Left lung (tissue), 10 donors: ENCODE data around the gene SLCO4A1. TPM values are rescaled to one million over a fixed set of nuclear protein-coding genes. Genes with fewer than 3 reads are reported as not detected.
A peak's percentile ranks its signal among the peaks of the same experiment; 100 is the strongest.

Experiments used
- ATAC-seq: fragments of 200-7000 bp; cut with Tn5 transposase; one replicate; pipeline ENCODE4 v1.9.1; 2020; ENCODE audit warnings: moderate library complexity
- DNase-seq, 4 donors: peaks; one replicate each; pipeline ENCODE4 v3.0.0-alpha.2; 2013 to 2020
- H3K27ac ChIP-seq, 2 donors: fragments of 200-600 bp; sonication (generic) in 1 of 2; one replicate each; pipeline versions ENCODE4 v1.5.0 to v1.8.0; 2020 to 2021
- H3K27me3 ChIP-seq, 2 donors: fragments of 200-600 bp; sonication (generic) in 1 of 2; one replicate each; pipeline versions ENCODE4 v1.5.0 to v1.8.0; 2020 to 2021
- H3K36me3 ChIP-seq, 2 donors: fragments of 200-600 bp; sonication (generic) in 1 of 2; one replicate each; pipeline versions ENCODE4 v1.5.0 to v1.8.0; 2020 to 2021
- H3K4me1 ChIP-seq, 2 donors: fragments of 200-600 bp; one replicate each; pipeline ENCODE4 v1.8.0; 2021
- H3K4me3 ChIP-seq, 2 donors: fragments of 200-600 bp; sonication (generic) in 1 of 2; one replicate each; pipeline versions ENCODE4 v1.5.0 to v1.8.0; 2020 to 2021; ENCODE audit warnings: mild to moderate bottlenecking in 1 of 2
- H3K9me3 ChIP-seq, 2 donors: fragments of 200-600 bp; sonication (generic) in 1 of 2; one replicate each; pipeline versions ENCODE4 v1.5.0 to v1.8.0; 2020 to 2021
- CTCF ChIP-seq, 2 donors: fragments of 200-600 bp; sonication (generic) in 1 of 2; IDR thresholded peaks; one replicate each; pipeline versions ENCODE4 v1.5.0 to v1.8.0; 2021; ENCODE audit warnings: antibody characterized with exemption in 2 of 2
- intact Hi-C, 2 donors: fragments of 100-400 bp; cut with DNase I; formaldehyde crosslinking; loops; one replicate each; pipeline versions ENCODE4 v1.11.2 to v1.14.2; 2022
- polyA plus RNA-seq, 6 donors: library from polyadenylated mRNA; unstranded; fragments of 120-200 nt; gene quantifications; one replicate each; pipeline ENCODE4 v1.2.1, GENCODE V29; 2013; ENCODE audit not compliant: insufficient read length in 6 of 6
- total RNA-seq, 2 donors: library from RNA; stranded (reverse); fragmentation: NEBNext Ultra II Directional; extraction: Animal tissue kit (Norgen Biotek cat#: 25700); gene quantifications; one replicate each; pipeline ENCODE4 v1.2.1, GENCODE V29; 2021
- donor health status: DM: no; HTN: yes; CAD: no.
- donor health status: DM: no; HTN: no; CAD: no.

The SLCO4A1 gene
- total and polyA plus RNA-seq, 8 donors = 0.20 to 47.2 (median 0.60) TPM

GRCh38 chr20:62655282-62656196, 13.2 kb downstream of the SLCO4A1 start:
- DNase-seq (no peak), ATAC-seq (no peak)
- H3K9me3 ChIP-seq = no peaks in the 10 kb centered on the region
- H3K27ac ChIP-seq = no peak overlapping the region
- no peaks in the 10 kb centered on the region for H3K27me3 ChIP-seq
- H3K4me3 ChIP-seq = no peak overlapping the region
- TF ChIP-seq CTCF (IDR thresholded peaks at IDR 0.05) = no peak
- H3K36me3 ChIP-seq = peaks cover 0 to 67% of the 10 kb centered on the region in 2 donors
- peaks cover 17 to 49% of the 10 kb centered on the region in 2 donors for H3K4me1 ChIP-seq
- intact Hi-C loops = no loop called here

GRCh38 chr20:62656197-62656918, 14.1 kb downstream of the SLCO4A1 start:
- Histone ChIP-seq H3K4me3 (no peak overlapping the region), H3K9me3 (no peaks in the 10 kb centered on the region), H3K36me3 (peaks cover 0 to 71% of the 10 kb centered on the region in 2 donors), H3K27ac (no peak overlapping the region), H3K27me3 (peaks cover 0 to 4% of the 10 kb centered on the region in 2 donors), H3K4me1 (peaks cover 13 to 41% of the 10 kb centered on the region in 2 donors)
- TF ChIP-seq CTCF (IDR thresholded peaks at IDR 0.05) = no peak
- intact Hi-C loops = no loop called here
- DNase-seq (no peak), ATAC-seq (no peak)

GRCh38 chr20:62656919-62657588, 14.8 kb downstream of the SLCO4A1 start:
- H3K27me3 ChIP-seq = peaks cover 0 to 4% of the 10 kb centered on the region in 2 donors
- H3K27ac ChIP-seq = no peak overlapping the region
- peak in 1 of 4 donors; percentile 79 for DNase-seq
- intact Hi-C loops = no loop called here
- no peaks in the 10 kb centered on the region for H3K9me3 ChIP-seq
- H3K4me1 ChIP-seq = peaks cover 8 to 40% of the 10 kb centered on the region in 2 donors
- no peak for ATAC-seq
- no peak for TF ChIP-seq CTCF (IDR thresholded peaks at IDR 0.05)
- H3K36me3 ChIP-seq = peaks cover 0 to 76% of the 10 kb centered on the region in 2 donors
- no peak overlapping the region for H3K4me3 ChIP-seq

- no peaks in the 10 kb centered on the region for H3K9me3 ChIP-seq
- no peak for ATAC-seq
- no peak overlapping the region for H3K4me3 ChIP-seq
- no peak overlapping the region for H3K27ac ChIP-seq
- peaks cover 0 to 4% of the 10 kb centered on the region in 2 donors for H3K27me3 ChIP-seq
- intact Hi-C loops = no loop called here
- no peak for TF ChIP-seq CTCF (IDR thresholded peaks at IDR 0.05)
- peaks cover 6 to 39% of the 10 kb centered on the region in 2 donors for H3K4me1 ChIP-seq
- DNase-seq = no peak
- H3K36me3 ChIP-seq = peaks cover 0 to 76% of the 10 kb centered on the region in 2 donors
Observed at GRCh38 chr20:62657589-62657942, 15.3 kb downstream of the SLCO4A1 start.
